Stimulated activated CD4-positive, alpha-beta T cell treated with anti-CD3 and anti-CD28 coated beads, Interleukin-1b, Interleukin-23, amount 100 ng/mL, for 1 hour (primary cell): ENCODE data around the gene LMO1.
A peak's percentile ranks its signal among the peaks of the same experiment; 100 is the strongest.

ENCODE experiments used
- DNase-seq, 2 donors: peaks; one replicate each; pipeline ENCODE4 v3.0.0-alpha.2; 2020; ENCODE audit warnings: low read depth in 2 of 2

Gene LMO1

DNA sequence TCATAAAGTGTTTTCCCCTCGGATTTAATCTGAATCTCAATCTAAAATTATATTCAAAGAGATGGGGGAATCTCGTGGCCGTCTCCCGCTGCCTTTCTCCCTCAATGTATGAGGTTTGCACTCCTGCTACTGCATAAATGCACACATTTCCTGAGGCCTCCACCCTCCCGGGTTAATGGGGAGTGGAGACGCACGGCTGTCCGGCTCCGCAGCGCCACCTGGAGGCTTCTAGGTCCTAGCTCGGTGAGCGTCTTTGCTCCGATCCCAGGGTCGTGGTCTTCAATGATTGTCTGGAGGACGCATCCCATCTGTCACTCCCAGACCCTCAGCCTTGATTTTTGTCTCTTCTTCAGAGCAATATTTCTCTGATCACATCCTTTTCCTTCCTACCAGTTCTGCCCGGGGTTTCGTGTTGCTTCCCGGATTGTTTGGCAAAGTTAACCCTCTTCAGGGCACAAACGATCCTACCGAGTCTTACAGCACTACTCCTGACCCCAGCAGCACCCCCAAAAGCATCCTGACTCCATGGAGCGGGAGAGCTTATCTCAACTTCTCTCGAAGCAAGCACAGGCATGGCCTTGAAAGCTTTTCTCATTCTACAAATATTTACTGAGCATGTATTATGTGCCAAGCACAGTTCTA lies at the start of gene LMO1:
Gene LMO1, minus strand, starts transcription at position 110 of the 642 bp plus-strand sequence. CDS start 516 bp downstream, outside the sequence.
- peak; percentile 29 to 61 for DNase-seq

DNA sequence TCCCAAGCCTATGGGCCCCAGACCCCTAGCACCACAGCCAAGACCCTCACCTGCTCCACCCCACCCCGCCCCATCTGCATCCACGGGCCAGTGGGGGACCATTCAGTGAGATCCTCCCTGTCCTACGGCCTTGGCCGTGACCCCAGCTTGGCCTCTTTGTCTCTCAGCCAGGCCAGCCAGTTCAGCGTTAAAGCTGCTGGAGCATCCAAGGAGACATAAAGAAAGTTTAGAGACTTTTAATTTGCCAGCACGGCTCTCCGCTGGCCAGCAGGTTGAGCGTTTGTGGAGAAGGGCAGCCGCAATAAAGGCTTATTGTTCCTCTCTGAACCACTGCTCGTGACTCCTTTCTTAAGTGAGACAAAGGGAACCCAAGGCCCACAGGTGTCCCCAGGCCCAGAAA lies 49.3 kb upstream of the LMO1 start:
- DNase-seq, result no peak

DNA sequence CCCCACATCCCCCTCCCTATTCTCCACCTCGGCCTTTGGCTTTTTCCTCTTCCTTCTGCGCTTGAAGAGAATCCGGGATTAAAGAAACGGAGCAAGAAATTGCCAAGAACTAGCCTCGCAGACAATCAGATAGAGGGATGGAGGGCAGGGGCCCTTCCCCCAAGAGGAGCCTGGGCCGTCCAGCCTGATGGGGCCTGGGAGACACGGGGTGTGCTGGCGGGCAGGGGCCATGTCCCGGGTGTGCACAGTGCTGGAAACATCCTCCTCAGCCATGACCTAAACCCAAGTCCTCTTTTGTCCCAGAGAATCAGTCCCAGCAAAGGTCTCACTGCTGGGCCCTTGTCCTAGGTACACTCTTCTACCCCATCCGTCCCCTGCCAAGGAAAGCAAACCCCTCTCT lies 47.7 kb upstream of the LMO1 start:
- DNase-seq, result no peak

DNA sequence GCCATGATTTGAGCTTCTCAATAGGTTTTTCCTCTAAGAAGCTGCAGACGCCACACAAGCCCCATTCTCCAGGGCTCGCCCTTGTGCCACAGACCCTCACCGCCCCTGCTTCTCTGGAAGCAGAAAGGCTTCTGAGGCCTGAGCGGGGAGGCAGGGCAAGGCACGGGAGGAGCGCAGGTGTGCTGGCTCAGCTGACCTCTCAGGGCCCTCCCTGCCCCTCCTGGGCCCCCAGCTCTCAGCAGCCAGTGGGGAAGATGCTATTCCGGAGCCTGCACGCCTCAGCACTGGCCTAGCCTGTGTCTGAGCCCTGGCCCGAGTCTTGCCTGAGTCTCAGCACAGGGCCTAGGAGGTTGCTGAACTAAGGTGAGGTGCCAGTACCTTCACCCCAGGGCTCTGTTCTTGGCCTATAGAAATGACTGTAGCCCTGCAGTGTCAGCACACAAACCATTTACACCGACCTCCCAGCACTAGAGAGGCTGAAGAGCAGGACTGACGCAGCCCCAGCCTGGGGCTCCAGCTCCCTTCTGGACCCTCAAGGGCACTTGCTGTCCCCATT lies 47.1 kb upstream of the LMO1 start:
- no peak for DNase-seq

DNA sequence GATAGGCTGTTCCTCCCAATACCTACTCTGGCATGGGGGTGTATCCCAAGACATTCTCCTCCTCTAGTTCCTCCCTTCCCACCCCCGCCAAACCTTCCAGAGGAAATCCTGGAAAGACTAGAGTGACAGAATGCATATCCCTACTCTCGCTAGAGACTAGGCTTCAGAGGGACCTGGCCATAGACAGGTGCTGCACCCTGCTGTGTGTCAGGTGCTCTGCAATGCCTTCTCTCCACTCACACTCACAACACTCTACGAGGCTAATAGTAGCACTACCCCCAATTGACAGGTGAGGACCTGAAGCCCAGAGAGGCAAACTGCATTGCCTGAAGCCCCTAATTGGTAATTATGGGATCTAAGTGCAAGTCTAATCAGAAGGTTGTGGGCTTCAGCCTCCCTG lies 46.2 kb upstream of the LMO1 start:
- no peak for DNase-seq

DNA sequence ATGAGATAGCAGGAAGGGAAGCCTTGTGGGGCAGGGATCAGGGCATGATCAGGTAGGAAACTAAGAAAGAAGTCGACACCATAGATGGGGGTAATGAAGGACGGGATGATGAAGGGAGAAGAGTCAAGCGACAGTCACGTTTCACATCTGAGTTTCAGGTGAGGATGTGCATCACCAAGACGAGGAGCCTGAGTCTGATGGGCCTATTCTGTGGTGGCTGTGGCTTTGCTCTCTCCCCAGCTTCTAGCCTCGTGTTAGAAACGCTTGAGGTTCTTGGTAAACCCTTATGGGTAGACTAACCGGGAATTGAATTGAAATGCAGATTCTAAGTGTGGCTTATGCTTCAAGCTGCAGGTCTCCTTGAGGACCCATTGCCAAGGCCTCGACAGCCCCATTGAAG lies 45.6 kb upstream of the LMO1 start:
- DNase-seq, result no peak

DNA sequence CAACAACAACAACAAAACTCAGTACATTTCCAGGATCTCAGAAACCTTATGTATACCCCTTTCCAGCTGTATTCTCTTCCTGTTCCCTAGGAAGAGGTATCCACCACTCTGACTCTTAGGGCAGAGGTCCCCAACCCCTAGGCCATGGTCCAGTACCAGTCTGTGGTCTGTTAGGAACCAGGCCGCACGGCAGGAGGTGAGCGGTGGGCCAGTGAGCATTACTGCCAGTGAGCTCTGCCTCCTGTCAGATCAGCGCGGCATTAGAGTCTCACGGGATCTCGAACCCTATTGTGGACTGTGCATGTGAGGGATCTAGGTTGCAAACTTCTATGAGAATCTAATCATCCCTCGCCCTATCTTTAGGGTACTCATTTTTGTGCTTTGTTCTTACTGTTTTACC lies 43.9 kb upstream of the LMO1 start:
- DNase-seq, result no peak

DNA sequence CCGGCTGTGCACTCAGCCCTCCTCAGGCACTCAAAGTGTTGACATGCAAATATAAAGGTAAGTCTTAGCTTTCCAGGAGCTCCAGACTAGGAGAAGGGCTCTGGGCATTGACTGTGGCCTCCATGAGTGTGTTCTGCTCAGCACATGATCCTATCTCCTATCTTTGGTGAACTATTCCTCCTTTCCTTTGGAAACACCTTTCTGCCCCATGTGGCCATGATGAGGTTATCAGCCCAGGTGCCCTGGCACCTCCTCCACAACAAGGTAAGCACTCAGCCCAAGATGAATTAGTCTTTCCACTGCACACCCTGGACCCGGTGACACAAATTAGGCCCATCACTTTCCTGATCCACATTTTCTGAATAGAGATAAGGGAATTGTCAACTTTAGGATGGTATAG lies 37.9 kb upstream of the LMO1 start:
- DNase-seq, result no peak

DNA sequence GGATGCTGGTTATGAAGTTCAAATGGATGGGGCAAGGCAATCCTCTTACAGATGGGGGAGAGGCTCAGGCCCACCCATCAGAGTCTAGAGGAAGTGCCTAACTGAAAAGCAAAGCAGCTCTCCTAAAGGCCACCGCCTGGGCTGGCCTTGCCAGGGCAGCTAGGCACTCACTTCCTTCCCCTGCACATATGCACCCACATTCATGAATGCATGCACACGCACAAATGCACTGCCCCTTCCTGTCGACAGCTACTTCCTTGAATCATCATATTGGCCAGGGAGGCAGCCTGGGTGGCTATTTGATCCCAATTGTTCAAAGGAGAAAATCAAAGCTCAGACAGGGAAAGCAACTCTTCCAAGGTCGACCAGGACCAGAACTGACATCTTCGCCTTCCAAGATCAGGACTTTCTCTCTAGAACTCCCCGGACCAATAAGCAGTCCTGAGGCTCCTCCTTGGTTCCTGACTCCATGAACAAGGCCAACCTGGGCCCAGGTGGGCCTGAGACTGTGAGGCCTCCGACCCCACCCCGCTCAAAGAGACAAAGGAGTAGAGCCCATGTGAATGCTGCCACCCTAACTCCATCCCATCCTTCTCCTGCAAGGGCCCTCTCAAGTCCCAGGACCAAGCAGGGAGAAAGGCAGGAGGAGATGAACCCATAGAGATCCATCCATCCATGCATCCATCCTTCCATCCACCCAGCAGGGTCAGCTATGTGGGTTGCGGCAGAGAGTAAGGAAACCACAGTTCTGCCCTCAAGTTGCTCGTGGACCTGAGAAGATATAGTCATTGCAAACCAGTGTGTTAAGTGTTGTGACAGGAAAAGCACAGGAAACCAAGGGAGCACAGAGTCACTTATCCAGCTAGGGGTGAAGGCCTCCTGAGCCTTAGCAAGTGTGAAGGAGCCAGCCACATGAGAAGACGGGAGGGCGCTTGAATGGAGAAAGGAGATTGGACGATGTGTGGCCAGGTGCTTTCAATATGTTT lies 35.4 kb upstream of the LMO1 start:
- no peak for DNase-seq

DNA sequence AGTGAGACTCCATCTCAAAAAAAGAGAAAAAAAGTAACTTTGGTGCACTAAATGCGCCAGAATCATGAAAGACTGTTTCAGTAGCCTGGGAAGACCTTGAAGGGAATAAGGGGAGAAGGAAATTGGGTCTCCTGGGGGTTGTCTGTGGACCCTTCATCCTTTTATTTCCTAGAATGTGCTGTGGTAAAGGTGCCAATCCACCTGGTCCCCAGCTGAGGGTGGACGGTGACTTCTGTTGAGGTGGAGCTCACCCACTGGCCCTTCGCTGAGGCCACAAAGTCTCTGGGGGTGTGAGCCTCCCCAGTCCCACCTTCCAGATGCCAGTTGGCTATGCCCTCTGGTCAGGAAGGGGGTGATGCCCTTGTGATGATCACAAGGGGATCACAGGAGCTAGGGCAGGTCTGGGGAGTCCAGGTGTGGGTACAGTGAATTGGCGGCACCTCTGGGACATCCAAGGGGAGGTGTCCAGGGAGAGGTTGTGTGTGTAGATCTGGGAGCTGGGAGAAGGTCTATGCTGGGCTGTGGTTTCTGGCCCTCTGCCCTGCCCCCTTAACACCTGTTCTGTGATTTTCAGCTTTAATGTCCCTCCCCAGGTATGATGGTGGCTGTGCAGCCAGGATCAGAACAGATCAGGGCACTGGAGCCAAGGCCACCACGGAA lies 34.2 kb upstream of the LMO1 start:
- DNase-seq, result no peak

DNA sequence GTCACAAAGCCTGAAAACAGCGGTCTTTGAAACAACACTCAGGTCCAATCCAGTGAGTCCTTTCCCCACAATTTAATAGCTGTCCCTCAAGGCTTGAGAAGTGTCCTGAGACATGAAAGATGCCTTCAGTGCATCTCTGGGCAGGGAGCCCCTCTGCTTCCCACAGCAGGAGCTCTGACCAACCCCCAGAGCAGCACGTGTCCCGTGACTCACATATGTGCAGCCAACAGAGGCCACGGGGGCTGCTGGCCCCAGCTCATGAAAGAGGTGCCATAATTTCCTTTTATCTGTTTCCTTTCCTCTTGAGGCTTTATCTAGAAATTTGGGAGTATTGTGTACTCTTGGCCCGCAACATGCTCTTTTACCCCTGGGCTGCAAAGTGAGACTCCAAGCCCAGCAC lies 33.2 kb upstream of the LMO1 start:
- no peak for DNase-seq

DNA sequence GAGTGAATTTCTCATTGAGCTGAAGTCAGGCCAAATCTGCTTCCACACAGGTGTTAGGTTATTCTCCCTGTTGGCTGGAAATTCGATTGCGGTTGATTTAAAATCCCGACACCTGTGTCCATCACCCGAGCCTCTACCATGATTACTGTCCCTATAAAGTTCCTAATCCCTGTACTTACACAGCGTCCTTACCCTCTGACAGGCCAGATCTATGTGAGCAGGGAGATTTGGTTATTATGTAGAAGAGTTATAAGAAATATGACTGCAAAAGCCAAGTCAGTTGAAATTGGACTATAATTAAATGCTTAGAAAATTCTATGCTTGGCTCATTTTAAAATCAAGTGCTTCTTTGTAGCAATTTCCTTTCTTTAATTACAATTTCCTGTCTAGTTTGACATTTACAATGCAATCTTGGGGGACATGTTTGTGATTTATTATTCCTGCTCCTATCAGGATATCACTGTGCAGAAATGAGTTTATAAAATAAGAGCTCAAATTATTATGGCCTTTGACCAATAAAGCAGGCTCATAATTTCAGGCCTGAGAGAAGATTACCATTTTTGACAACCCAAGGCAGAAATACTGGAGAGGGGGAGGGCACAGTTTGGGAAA lies 32.5 kb upstream of the LMO1 start:
- no peak for DNase-seq

DNA sequence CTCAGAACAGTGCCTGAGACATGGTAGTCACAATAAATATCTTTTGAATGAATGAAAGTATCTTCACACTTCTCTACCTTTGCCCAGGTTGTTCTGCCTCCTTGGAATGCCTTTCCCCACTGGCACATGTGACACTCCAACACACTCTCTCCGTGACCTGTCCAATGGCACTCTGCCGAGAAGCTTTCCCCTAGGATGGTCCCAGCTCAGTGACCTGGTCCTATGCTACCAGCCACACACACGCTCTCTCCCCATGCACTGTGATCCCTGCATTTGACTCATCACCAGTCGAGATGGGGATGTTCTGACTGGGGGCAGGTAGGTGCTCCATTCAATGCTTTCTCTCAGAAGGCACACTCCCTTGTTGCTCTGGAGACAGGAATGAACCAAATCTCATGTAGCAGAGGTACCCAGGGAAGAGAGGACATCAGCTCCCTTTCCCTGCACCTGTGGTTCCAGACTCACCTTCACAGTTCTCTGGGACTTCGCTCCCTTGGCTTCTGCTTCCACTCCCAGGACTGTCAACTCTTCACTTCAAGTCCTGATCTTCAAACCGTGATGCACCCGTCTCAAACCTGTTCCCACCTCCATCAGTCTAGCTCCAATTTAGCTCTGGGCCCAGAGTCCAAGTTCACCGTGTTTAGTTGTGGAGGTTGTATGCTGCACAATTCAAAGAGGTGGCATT lies 30.7 kb upstream of the LMO1 start:
- no peak for DNase-seq

DNA sequence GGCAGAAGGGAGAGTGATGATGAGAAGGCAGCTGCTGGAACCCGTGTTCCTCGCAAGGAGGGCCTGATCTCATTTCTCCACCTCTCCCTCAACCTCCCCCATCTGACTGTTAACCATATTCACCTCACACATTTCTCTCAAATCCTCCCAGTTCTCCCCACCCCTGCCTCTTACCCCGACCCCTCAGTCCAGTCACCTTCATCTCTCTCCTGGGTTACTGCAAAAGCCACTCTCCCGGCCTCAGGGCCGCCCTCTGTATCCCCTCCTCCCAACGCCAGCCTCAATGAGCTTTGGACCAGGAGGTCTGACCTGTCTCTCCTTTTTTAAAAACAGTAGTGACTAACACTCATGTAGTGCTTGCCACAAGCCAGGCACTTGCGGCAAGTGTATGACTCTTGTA lies 29.5 kb upstream of the LMO1 start:
- DNase-seq, result no peak

DNA sequence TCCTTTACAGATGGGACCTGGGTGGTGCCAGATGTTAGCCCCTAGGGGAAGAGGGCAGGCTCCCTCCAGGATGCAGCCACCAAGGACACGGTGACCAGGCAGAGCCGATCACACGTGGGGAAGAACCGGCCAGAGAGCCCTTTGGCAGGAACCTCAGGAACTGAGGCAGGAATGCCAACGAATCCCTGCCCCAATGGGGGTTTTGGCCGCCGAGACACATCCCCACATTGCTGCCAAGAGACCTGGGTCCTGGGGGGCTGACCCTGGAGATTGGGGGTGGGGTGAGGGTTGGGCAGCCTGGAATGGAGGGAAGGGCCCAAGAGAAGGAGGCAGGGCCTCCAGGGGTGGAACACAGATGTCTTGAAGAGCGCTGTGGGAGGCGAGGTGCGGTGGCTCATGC lies 28.7 kb upstream of the LMO1 start:
- DNase-seq, result no peak

DNA sequence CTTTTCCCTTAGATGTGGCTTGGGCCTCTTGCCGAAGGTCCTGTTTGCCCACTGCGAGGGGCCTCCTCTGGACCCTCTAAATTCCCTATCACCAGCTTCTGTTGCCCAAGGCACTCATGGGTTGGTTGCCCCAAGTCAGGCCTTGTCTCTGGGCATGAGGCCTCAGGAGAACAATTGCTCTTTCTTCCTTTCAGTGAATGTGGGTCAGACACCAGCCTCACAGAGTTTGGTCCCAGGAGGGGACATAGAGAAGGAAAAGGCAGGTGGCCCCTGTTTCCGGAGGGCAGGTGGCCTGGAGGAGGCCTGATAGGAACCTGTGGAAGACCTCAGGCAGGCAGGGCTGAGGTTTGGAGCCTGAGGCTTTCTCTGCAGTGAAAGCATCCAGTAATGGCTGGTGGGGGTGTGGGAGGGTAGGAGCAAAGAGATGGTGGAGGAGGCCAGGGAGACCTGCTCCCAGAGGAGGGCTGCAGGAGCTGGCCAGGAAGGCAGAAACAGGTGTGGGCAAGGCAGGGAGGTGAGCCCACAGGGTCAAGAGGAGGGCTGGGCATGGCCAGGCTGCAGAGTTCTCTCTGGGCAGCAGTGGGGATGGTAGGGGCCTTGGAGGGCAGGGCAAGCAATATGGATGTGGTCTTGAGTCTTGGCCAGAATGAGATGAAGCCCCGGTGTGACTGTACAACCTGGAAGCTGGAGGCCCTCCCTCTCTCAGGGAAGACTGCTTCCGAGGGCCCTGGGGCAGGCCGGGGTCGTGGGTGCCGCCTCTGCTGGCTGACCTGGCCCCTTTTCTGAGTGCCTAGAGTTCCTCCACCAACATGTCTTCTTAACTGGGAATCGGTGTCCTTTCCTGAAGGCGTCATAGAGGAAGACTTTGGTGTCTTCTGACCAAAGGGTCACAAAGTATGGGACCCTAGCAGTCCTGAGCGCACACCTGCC lies 28.0 kb upstream of the LMO1 start:
- no peak for DNase-seq

DNA sequence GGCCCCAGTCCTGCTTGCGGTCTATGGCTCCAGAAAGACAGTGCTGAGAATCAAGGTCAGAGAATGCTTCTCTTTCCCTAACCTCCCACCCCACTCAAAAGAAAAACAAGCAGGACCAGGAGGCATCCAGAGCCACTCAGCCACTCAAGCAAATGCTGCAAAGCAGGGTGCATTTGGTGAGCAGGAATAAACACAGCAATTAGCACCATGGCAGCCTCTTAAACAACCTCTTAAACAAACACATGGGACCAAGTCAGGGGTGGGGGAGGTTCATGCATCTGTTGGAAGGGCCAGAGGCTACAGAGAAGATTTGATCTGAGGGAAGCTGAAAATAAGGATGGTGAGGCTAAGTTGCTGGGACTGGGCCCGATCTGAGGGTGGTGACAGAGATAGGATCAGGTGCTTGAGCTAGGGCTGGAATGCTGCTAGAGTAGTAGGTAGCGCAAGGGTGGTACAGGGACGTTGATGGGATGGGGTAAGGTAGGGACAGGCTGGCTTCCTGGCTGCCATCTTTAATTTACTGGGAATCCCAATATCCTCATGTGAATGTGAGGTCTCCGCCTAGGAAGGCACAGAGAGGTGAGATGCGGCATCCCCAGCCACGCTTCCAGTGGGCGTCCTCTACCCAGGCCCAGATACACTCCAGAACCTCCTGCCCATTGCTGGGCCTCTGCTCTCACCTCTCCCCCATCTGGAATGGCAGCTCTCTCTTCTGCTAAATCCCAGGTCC lies 26.6 kb upstream of the LMO1 start:
- DNase-seq, result no peak

DNA sequence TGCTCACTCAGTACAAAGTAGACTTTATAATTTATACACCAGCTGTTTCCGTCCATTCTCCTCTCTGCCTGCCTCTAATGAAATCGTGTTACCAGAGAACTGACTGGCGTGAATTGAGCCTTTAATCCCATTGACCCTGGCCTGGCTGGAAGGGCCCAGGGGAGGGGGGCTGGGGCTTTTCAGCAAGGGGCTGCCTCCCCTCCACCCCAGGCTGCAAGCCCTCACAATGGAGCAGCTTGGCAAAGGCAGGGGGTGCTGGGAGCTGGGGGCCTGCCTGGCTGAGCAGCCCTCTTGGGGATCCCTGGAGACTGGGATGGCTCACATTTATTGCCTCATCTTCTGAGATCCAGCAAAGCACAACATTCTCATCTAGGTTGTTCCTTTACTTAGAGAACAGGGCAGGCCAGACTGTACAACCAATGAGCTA lies 25.8 kb upstream of the LMO1 start:
- no peak for DNase-seq

DNA sequence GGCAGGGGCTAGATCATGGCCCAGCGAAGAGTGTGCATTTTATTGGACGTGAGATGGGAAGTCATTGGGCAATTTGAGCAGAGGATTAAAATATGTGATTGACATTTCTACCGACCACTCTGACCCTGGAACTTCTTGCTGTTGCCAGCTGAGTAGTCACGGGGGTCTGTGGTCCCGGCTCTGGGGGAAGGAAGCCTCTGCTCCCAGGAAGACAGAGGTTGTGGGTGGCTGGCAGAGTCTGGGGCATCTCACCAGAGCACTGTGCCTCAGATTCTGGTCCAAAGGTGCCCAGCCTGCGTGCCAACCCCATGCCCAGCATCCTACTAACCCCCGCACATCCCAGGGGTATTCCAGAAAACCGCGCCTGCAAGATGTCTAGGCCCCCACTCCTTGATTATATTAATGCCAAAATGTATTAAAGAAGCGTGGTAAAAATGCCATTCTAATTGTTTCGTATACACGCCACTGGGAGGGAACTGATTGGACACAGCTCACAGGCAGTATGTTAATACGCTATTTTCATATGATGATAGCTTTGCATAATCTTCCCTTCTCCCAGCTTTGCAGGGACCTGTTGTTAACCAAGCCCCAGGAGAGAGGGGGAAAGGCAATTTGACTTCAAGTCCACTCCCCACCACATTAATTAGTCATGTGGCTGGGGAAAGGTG lies 25.3 kb upstream of the LMO1 start:
- DNase-seq, result no peak
